HFFc6 (cell line): ENCODE results near the gene ANP32E. TPM values are rescaled to one million over a fixed set of nuclear protein-coding genes. Genes with fewer than 3 reads are reported as not detected.
"Not testable (repeated sequence)": the region's sequence is repeated elsewhere in the genome, so short reads cannot be mapped to it uniquely, and the experiment has no call there.

Experiments used
- DNase-seq: peaks from one replicate; pipeline ENCODE4 v3.0.0-alpha.2; 2018
- H3K27ac Mint-ChIP-seq: 2 replicates; pipeline ENCODE4 v1.8.0; 2020; ENCODE audit warnings: mild to moderate bottlenecking, mixed read lengths
- H3K27me3 Mint-ChIP-seq: 2 replicates; pipeline ENCODE4 v1.8.0; 2021; ENCODE audit warnings: mild to moderate bottlenecking, moderate library complexity, mixed read lengths; ENCODE audit not compliant: insufficient read depth
- H3K36me3 Mint-ChIP-seq: 2 replicates; pipeline ENCODE4 v1.8.0; 2021; ENCODE audit warnings: low read depth, mixed read lengths
- H3K4me1 Mint-ChIP-seq: 2 replicates; pipeline ENCODE4 v1.8.0; 2020; ENCODE audit warnings: low read depth, mixed read lengths
- H3K4me3 Mint-ChIP-seq: 2 replicates; pipeline ENCODE4 v1.8.0; 2020; ENCODE audit warnings: mild to moderate bottlenecking, moderate library complexity, mixed read lengths
- H3K9me3 Mint-ChIP-seq: 2 replicates; pipeline ENCODE4 v1.8.0; 2020; ENCODE audit warnings: mild to moderate bottlenecking, mixed read lengths
- total RNA-seq, 6 experiments: library from RNA; stranded (reverse); fragmentation: NEBNext Ultra II Directional; extraction: Animal tissue kit (Norgen Biotek cat#: 25700); gene quantifications; 2 replicates in 1 of 6; 3 replicates in 5 of 6; pipeline ENCODE4 v1.2.3, GENCODE V29; 2021
- TF ChIP-seq, protein P1 (sequence below): fragments of 200-600 bp; sonication (generic); IDR thresholded peaks from 2 replicates; pipeline ENCODE4 v1.5.0; 2021; ENCODE audit warnings: antibody characterized with exemption, mild to moderate bottlenecking

ANP32E gene
- total RNA-seq, 6 experiments from 2014 or later = 33.9 to 67.3 (median 62.4) TPM

DNA sequence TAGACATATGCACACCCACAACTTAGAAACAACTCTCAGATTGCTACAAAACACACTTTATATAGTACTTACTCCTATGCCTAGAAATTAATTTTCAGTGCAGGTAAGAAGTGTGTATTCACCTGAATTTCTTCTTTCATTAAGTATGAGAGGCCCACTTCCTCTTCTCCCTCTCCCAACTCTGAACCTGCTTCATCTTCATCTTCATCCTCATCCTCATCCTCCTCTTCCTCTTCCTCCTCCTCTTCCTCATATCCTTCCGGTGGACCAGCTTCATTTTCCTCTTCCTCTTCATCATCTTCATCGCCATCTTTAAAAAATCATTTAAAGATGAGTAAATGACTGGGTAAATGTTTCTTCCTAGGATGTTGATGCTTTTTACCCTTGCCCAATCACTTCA is 9.4 kb downstream of the ANP32E start:
- H3K36me3 Mint-ChIP-seq = peaks cover 37% of the 10 kb centered on the region
- H3K9me3 Mint-ChIP-seq = no peaks in the 10 kb centered on the region
- TF ChIP-seq, protein P1, sequence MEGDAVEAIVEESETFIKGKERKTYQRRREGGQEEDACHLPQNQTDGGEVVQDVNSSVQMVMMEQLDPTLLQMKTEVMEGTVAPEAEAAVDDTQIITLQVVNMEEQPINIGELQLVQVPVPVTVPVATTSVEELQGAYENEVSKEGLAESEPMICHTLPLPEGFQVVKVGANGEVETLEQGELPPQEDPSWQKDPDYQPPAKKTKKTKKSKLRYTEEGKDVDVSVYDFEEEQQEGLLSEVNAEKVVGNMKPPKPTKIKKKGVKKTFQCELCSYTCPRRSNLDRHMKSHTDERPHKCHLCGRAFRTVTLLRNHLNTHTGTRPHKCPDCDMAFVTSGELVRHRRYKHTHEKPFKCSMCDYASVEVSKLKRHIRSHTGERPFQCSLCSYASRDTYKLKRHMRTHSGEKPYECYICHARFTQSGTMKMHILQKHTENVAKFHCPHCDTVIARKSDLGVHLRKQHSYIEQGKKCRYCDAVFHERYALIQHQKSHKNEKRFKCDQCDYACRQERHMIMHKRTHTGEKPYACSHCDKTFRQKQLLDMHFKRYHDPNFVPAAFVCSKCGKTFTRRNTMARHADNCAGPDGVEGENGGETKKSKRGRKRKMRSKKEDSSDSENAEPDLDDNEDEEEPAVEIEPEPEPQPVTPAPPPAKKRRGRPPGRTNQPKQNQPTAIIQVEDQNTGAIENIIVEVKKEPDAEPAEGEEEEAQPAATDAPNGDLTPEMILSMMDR = no peak

DNA sequence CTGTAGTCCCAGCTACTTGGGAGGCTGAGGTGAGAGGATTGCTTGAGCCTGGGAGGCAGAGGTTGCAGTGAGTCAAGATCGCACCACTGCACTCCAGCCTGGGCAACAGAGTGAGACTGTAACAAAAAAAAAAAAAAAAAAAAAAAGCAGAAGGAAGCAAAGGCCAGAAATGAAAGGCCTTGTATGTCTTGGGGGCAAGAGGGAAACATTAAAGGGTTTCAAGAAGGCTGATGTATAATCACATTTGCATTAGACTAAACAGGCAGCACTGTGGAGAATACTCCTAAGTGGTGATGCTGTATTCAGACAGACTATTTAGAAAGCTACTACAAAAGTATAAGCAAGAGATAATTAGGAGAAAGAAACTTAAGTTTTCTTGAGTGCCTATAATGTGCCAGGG is 10.4 kb downstream of the ANP32E start:
- Mint-ChIP-seq H3K27me3 (no peaks in the 10 kb centered on the region), H3K4me3 (no peak overlapping the region), H3K4me1 (no peaks in the 10 kb centered on the region), H3K27ac (no peak overlapping the region), H3K9me3 (no peaks in the 10 kb centered on the region), H3K36me3 (peaks cover 37% of the 10 kb centered on the region)
- TF ChIP-seq, protein P1 = no peak
- no peak for DNase-seq

More for the DNA sequence above, 9.4 kb downstream of the ANP32E start:
- Mint-ChIP-seq H3K4me1 (no peaks in the 10 kb centered on the region), H3K27ac (no peak overlapping the region), H3K27me3 (no peaks in the 10 kb centered on the region), H3K4me3 (no peak overlapping the region)
- DNase-seq = no peak

DNA sequence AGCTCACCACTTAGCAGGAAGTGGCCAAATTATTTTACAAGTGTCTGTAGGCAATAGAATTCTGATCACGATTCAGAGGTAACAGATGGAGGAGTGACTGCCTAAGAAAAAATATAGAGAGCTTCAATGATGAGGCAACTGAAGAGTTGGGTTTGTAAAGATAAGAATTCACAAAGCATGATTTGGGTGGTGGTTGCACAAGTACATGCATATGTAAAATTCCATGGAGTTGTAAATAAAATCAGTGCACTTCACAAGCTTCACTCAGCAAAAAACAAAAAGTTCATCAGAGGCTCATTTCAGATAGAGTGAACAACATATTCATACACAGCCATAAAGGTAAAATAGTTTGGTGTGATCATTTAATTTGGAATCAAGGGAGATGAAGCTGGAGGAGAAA is 10.9 kb downstream of the ANP32E start:
- DNase-seq = no peak
- Mint-ChIP-seq H3K4me3 (no peak overlapping the region), H3K27ac (no peak overlapping the region), H3K4me1 (no peaks in the 10 kb centered on the region), H3K9me3 (no peaks in the 10 kb centered on the region), H3K27me3 (no peaks in the 10 kb centered on the region), H3K36me3 (peaks cover 37% of the 10 kb centered on the region)
- TF ChIP-seq, protein P1 = no peak

DNA sequence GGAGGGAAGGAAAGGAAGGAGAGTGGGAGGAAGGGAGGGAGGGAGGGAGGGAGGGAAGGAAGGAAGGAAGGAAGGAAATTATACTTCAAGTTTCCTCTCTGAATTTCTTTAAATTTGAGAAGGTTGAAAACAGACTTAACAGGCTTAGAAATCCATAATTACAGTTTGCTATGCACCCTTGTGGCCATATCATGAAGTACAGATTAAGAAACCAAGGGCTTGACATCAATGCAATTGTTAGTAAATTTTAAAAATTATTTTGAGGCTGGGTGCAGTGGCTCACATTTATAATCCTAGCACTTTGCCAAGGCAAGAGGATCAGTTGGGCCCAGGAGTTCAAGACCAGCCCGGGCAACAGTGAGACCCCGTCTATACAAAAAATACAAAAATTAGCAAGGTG is 14.4 kb downstream of the ANP32E start:
- H3K36me3 Mint-ChIP-seq = peaks cover 28% of the 10 kb centered on the region
- no peaks in the 10 kb centered on the region for H3K9me3 Mint-ChIP-seq
- DNase-seq = peak; percentile 35
- H3K27ac Mint-ChIP-seq = no peak overlapping the region
- no peak overlapping the region for H3K4me3 Mint-ChIP-seq
- TF ChIP-seq, protein P1 = peak; percentile 73
- no peaks in the 10 kb centered on the region for H3K4me1 Mint-ChIP-seq
- no peaks in the 10 kb centered on the region for H3K27me3 Mint-ChIP-seq

GRCh38 chr1:150215855-150216254 is 20.1 kb downstream of the ANP32E start:
- H3K4me3 Mint-ChIP-seq, H3K27ac Mint-ChIP-seq, H3K27me3 Mint-ChIP-seq, DNase-seq, H3K36me3 Mint-ChIP-seq, H3K9me3 Mint-ChIP-seq: not testable (repeated sequence)
- peaks cover 10% of the 10 kb centered on the region for H3K4me1 Mint-ChIP-seq

DNA sequence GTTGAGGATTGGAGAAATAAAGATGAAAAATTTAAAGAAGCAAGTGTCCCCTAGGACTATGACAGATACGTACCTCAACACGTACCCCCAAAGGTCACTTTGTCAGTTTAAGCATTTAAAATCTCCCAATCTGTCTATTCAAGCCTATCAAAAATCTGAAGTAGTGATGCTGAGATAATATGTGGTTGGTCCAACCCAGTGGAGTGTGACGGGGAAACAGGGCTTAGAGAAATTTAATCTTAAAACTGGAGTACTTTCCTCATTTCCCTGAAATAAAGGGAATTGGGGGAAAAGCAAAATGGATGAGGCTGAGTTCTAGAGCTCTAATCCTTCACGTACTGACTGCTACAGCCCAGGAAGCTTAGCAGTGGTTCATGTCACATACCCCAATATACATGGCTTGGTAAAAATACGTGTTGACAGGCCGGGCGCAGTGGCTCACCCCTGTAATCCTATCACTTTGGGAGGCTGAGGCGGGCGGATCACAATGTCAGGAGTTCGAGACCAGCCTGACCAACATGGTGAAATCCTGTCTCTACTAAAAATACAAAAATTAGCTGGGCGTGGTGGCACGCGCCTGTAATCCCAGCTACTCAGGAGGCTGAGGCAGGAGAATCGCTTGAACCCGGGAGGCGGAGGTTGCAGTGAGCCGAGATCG is 21.7 kb downstream of the ANP32E start:
- H3K9me3 Mint-ChIP-seq, H3K27ac Mint-ChIP-seq, H3K4me3 Mint-ChIP-seq, H3K36me3 Mint-ChIP-seq, DNase-seq, H3K27me3 Mint-ChIP-seq: not testable (repeated sequence)
- peaks cover 10% of the 10 kb centered on the region for H3K4me1 Mint-ChIP-seq
